ENCODE data around the gene TUBB3. TPM values are rescaled to one million over a fixed set of nuclear protein-coding genes. Genes with fewer than 3 reads are reported as not detected.

Gene TUBB3
- total RNA-seq, 1 donor from 2014 or later = 3.9 TPM

DNA sequence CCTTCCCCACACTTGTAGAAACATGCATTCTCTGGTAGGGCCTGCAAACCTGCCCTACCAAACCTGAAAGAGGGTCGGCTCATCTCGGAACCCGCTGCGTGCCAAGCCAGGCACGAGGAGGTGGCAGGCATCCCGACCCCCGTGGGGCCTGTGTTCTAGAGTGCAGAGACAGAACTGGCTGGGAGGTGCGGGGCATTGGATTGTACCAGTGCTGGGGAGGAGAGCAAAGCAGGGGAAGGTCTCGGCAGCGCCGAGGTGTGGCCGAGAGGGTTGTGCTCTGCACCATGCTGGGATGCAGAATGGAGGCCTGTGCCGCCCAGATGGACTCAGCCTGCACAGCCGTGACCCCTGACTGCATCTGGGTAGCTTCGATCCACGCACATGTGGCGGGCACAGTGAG is 22.3 kb upstream of the TUBB3 start:
- intact Hi-C loops (cut with micrococcal nuclease) = no loop called here

DNA sequence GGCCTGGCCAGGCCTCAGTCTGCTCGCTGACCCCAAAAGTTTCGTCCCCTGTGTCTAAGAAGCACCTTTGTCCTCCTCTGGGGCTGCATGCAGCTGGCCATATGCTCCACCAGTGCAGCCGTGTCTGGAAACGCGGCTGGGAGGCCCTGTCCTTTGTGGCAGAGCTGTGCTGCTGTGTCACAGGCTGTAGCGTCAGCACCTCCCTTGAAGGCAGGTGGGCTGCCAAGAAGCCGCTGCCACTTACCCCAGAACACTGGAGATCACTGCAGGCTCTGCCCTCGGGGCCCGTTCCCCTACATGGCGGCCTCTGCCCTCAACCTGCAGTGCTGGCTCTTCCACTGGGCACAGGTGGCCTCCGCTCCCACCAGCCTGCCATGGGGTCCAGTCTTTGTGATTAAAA is 20.2 kb upstream of the TUBB3 start:
- intact Hi-C loops (cut with micrococcal nuclease) = no loop called here

- intact Hi-C loops (cut with micrococcal nuclease) = no loop called here
Measured at GRCh38 chr16:89903908-89904515, 19.1 kb upstream of the TUBB3 start.

GRCh38 chr16:89904606-89905510 is 18.3 kb upstream of the TUBB3 start:
- intact Hi-C loops (cut with micrococcal nuclease) = no loop called here

DNA sequence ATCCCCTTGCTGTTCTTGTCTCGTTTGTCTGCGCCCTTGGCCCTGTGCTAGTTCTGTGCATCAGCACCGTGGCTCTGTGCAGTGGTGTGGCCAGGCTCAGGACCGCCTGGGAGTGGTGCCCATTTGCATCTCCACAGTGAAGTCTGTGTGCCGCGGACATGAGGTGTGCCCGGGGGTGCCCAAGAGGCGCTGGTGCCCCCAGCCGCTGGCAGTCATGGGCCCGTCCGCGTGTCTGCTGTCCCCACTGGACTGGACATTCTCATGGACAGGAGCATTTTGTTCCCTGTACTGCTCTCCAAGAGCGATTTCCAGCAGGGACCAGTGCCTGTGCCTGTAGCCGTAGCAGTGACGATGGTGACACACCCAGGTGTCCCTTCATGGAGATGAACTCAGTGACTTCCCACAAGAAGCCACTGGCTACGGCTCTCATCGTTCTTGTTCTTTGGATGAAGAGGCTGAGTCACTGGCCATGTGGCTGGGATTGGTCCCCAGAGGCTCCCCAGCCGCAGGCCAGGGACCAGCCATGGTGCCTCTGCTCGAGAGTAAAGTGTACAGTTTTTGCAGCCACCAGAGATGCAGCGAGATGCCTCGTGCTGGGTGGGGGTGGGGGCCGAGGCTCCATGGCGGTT is 17.5 kb upstream of the TUBB3 start:
- intact Hi-C loops (cut with micrococcal nuclease) = no loop called here

- intact Hi-C loops (cut with micrococcal nuclease) = no loop called here
Measured at GRCh38 chr16:89906140-89907025, 16.8 kb upstream of the TUBB3 start.

DNA sequence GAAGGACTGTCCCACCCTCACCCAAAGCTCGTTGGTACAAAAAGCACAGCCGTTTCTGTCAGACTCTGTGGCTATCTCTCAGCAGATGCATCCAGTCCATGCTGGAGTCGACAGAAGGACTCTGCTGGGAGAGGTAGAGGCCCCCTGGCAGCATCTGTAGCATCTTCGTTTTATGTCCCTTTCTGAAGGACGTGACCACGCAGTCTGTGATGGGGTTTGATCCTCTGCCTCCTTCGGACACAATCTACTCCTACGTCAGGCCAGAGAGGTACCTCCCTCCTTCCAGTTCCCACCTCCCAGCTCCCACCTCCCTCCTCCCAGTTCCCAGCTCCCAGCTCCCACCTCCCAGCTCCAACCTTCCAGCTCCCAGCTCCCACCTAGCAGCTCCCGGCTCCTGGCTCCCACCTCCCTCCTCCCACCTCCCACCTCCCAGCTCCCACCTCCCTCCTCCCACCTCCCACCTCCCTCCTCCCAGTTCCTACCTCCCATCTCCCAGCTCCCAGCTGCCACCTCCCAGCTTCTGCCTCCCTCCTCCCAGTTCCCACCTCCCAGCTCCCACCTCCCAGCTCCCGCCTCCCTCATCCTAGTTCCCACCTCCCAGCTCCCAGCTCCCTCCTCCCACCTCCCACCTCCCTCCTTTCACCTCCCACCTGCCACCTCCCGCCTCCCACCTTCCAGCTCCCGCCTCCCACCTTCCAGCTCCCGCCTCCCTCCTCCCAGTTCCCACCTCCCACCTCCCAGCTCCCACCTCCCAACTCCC is 15.9 kb upstream of the TUBB3 start:
- intact Hi-C loops (cut with micrococcal nuclease) = no loop called here

- intact Hi-C loops (cut with micrococcal nuclease) = no loop called here
Measured at GRCh38 chr16:89908236-89908635, 14.9 kb upstream of the TUBB3 start.

DNA sequence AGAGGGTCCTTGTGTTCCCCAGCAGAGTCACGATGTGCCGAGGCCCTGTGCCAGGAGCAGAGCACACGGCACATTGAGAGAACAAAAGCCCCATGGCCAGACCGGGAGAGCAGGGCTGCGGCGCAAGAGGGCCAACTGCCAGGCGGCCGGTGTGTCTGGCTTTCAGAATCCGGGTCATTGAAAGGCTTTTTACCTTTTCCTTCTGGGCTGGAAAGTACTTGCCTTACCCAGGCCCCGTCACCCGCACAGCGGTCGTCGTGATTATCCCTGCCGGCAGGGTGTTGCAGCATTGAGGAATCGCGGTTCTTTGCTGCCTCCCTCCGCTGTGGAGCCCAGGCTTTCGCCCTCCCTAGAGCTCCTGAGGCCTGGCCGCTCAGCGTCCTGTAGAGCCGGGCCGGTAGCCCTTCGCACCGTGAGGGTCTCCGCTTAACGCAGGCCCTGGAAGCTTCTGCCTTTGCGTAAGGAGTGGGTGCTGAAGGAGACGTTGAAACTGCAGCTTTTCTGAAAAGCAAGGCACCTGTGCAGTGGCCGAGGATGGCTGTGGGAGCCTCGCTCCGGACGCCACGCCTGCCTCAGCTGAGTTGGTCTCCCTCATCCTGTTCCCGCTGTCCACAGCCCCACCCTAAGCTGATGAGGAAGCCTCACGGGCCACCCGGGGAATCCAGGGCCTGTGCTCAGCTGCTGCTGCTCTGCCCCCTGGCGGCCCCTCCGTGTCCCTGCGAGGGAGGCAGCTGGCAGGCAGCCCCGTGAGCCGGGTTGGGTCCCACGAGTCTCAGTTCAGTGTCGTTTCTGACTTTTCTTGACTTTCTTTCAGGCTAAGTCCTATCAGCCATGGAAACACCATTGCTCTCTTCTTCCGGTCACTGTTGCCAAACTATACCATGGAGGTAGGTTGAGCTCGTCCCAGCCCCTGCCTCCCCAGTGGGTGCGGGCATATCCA is 13.1 kb upstream of the TUBB3 start:
- intact Hi-C loops (cut with micrococcal nuclease) = loop anchor here (1.0 kb wide), 1 partner anchor 204 kb away; no protein-coding TSS in a partner anchor

DNA sequence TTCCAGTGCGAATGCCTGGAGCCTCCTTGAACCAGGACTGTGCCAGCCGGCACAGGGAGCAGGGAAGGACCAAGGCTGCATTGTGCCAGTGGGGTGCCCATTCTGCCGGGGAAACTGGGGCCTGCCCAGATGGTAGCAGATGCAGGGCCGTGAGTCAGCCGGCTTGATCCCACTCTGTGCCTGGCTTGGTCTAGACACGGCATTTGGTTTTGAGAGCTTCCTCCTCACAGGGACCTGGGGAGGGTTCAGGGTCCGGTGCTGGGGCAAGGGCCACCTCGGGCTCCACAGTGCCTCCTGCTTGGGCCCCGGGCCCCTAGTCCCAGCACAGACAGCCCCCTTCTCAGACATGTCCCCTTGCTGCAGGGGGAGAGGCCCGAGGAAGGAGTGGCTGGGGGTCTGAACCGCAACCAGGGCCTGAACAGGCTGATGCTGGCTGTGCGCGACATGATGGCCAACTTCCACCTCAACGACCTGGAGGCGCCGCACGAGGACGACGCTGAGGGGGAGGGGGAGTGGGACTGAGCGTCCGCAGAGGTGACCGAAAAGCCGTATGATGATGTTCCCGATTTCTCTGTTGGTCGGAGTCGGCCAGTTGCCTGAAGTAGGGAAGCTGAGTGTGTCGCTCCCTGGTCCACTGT is 12.3 kb upstream of the TUBB3 start:
- intact Hi-C loops (cut with micrococcal nuclease) = loop anchor here (1.0 kb wide), 1 partner anchor 205 kb away; no protein-coding TSS in a partner anchor

- intact Hi-C loops (cut with micrococcal nuclease) = no loop called here
Measured at GRCh38 chr16:89911375-89911774, 11.8 kb upstream of the TUBB3 start.

- intact Hi-C loops (cut with micrococcal nuclease) = no loop called here
Measured at GRCh38 chr16:89912143-89912542, 11.0 kb upstream of the TUBB3 start.

DNA sequence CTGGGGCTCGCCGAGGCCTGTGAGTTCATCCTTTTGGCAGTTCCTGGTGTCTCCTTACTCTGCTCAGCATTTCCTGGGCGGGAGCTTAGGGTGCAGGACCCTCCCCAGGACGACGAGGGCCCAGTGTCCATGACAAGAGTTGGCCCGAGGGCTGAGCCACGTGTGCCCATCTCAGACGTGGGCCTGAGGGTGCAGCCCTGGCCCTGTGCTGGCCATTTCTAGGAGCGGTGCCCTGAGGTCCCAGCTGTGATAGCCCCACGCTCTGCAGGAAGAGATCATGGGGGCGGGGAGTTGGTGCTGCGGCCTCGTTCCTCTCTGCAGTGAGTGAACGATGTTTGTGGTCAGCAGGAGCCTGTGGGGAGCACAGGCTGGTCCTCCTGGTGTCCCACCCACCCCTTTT is 10.5 kb upstream of the TUBB3 start:
- intact Hi-C loops (cut with micrococcal nuclease) = no loop called here

- intact Hi-C loops (cut with micrococcal nuclease) = no loop called here
Measured at GRCh38 chr16:89913408-89914387, 9.4 kb upstream of the TUBB3 start.

GRCh38 chr16:89914642-89915285 is 8.4 kb upstream of the TUBB3 start:
- intact Hi-C loops (cut with micrococcal nuclease) = loop anchor here (5.0 kb wide), 1 partner anchor 192 kb away; the partner anchor contains the start of genes VPS9D1 and ZNF276

DNA sequence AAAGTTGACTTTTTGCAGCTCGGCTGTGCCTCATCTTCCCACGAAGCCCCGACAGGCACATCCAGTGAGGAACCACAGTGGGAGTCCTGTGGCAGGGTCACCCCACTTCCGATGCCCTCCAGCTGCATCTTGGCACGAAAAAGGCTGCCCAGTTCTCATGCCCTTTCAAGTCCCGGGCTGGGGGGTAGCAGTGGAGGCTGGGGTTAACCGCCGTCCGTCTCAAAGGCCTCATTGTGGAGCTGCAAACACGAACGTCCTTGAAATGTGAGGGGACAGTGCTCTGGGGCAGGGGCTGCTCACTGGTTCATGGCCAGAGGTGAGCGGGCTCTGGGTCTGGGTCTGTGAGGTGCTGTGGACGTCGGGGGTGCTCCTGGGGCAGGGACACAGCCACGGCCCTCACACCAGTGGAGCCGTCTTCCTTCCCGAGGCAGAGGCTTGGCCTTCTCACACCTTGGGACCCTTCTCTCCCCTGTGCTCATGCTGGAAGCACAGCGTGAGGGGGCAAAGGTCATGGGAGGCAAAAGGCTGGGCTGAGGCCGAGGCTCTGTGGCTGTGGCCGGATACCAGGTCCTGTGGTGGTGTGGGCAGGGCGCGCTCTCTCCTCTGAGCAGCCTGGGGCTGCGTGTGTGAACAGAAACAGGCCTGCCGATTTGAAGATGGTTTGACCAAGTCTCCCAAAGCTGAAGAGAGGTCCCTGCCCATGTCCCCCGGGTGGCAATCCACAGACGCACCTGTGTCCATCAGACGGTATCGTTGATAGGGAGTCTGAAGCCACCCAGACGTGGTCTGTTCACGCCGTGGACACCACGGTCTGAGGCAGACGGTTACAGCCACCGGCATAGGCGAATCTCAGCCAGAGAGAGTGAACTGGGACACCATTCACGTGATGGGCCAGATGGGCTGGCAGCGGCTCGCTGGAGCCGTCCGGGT is 7.6 kb upstream of the TUBB3 start:
- intact Hi-C loops (cut with micrococcal nuclease) = loop anchor here (5.0 kb wide), 1 partner anchor 193 kb away; the partner anchor contains the start of genes VPS9D1 and ZNF276

All from T-helper 2 cell treated with Interferon-gamma antibody and Interleukin-4, amounts not matched to agents 100 ng/mL and 5 ng/mL, for 36 hours (primary cell).